NCI-H2196 (cell line): ENCODE measurements around the gene VASH2.
A peak's percentile ranks its signal among the peaks of the same experiment; 100 is the strongest.
"Not testable (repeated sequence)": the region's sequence is repeated elsewhere in the genome, so short reads cannot be mapped to it uniquely, and the experiment has no call there.

Experiments used
- DNase-seq: peaks from one replicate; lab custom pipeline; 2025; ENCODE audit not compliant: unreplicated experiment; lab: John Stamatoyannopoulos, UW

VASH2 gene

GRCh38 chr1:212979340-212980122 lies 29.2 kb downstream of the VASH2 start:
- DNase-seq: no peak

- no peak for DNase-seq
Measured at GRCh38 chr1:212980123-212980785, 29.9 kb downstream of the VASH2 start.

GRCh38 chr1:212981025-212981495 lies 30.7 kb downstream of the VASH2 start:
- peak; percentile 80 for DNase-seq

- DNase-seq: no peak
Measured at GRCh38 chr1:212981571-212982328, 31.4 kb downstream of the VASH2 start.

GRCh38 chr1:212982430-212983152 lies 32.2 kb downstream of the VASH2 start:
- peak; percentile 52 for DNase-seq

GRCh38 chr1:212983482-212983881 lies 33.1 kb downstream of the VASH2 start:
- DNase-seq: no peak

GRCh38 chr1:212984522-212985291 lies 34.4 kb downstream of the VASH2 start:
- no peak for DNase-seq

GRCh38 chr1:212986551-212986950 lies 36.2 kb downstream of the VASH2 start:
- DNase-seq: no peak

- no peak for DNase-seq
Measured at GRCh38 chr1:212987702-212988322, 37.5 kb downstream of the VASH2 start.

DNA sequence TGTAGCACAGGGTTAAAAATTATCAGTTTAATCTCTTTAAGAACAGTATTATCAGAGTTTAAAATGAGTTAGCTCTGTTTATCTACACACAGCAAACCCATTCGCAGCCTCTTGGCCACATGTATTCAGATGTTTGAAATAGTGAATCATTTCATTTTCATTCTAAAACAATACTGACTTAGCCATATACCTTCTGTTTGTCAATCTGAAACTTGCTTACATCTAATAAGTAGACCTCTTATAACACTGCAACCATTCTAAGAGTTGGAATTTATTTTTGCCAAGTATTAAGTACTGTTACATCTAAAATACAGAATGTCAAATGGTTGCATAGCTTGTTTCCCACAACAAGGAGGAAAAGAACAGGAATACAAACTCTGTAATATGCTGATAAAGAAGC lies 39.9 kb downstream of the VASH2 start:
- no peak for DNase-seq

GRCh38 chr1:212993960-212994359 lies 43.6 kb downstream of the VASH2 start:
- not testable (repeated sequence) for DNase-seq

DNA sequence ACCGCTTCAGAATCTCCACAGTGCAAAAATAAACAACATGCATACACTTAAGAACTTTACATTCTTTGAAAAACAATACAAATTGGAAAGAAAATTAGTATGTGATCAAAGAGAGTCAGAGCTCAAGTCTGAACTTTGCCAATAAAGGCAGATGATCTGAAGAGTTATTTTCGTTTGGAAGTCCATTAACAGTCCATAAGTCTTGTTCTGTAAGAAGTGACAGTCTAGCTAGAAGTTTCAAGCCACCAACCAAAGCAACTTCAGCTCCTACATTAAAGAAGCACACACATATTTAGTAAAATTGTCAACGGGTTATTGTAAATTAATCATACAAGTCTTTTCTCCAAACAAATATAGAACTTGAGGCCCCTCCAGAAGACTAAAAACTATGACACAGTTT lies 44.6 kb downstream of the VASH2 start:
- DNase-seq: no peak

DNA sequence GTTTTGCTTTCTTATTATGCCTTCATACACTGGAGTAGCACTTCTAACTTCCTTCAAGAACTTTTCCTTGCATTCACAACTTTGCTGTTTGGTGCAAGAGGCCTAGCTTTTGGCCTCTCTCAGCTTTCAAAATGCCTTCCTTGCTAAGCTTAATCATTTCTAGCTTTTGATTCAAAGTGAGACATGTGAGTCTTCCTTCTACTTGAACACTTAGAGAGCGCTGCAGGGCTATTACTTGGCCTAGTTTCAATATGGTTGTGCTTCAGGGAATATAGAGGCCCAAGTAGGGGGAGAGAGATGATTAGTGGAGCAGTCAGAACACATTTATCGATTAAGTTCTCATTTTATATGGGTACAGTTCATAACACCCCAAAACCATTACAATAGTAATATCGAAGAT lies 52.9 kb downstream of the VASH2 start:
- no peak for DNase-seq

GRCh38 chr1:213008564-213008963 lies 58.2 kb downstream of the VASH2 start:
- no peak for DNase-seq

GRCh38 chr1:213014642-213015041 lies 64.3 kb downstream of the VASH2 start:
- no peak for DNase-seq

- DNase-seq: peak; percentile 95
Measured at GRCh38 chr1:213015099-213016050, 65.0 kb downstream of the VASH2 start, which contains the start of gene ANGEL2. ANGEL2 (minus strand) TSS chr1:213015867; CDS start chr1:213015671, 196 bp downstream.

DNA sequence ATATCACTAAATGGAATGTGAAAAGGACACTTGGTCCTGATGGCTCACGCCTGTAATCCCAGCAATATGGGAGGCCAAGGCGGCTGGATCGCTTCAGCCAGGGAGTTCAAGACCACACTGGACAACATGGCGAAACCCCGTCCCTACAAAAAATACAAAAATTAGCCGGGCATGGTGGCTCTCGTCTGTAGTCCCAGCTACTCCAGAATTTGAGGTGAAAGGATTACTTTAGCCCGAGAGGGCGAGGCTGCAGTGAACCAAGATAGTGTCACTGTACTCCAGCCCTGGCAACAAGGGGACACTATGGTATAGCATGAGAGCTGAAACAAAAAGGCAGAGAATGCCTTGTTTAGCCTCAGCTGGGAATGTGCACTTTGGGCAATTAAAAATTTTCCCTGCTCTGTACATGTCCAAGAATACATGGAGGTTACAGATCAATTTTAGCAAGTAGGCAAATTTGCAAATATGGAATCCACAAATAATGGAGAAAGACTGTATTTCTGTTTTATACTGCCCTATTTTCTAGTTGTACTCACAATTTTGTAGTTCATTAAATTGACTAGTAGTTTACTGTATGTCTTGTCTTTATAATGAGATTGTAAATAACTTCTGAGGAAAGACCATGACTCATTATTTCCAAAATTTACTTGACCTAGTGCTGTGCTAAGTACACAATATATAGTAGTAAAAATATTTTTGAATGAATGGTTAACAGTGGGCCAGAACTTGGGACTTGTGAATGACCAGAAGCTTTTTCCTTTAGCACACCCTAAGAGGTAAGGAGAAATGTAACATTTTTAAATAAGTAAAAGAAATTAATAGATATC lies 67.3 kb downstream of the VASH2 start:
- no peak for DNase-seq

DNA sequence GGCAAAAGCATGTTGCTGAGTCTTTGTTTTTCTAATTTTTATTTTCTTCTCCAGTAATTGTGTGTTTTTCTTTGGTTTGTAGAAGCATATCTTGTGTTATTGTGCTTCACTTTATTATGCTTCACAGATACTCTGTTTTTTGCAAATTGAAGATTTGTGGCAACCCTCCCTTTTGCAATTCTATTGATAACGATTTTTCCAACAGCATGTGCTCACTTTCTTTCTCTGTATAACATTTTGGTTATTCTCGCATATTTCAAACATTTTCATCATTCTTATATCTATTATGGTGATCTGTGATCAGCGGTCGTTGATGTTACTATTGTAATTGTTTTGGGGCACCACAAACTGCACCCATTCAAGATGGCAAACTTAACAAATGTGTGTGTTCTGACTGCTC lies 69.1 kb downstream of the VASH2 start:
- DNase-seq: no peak
